GM12891 (cell line): ENCODE results near the gene CACNA1A.

Experiments
- POLR2A ChIP-seq: IDR thresholded peaks from 2 replicates; pipeline ENCODE4 v1.6.1; 2011; ENCODE audit warnings: low read depth, low read length, control low read depth
- POLR2AphosphoS5 ChIP-seq: IDR thresholded peaks from 2 replicates; pipeline ENCODE4 v1.6.1; 2011; ENCODE audit warnings: low read depth, low read length, control low read depth
- TAF1 ChIP-seq: IDR thresholded peaks from 2 replicates; pipeline ENCODE4 v1.6.1; 2011; ENCODE audit warnings: low read depth, low read length, control low read depth

DNA sequence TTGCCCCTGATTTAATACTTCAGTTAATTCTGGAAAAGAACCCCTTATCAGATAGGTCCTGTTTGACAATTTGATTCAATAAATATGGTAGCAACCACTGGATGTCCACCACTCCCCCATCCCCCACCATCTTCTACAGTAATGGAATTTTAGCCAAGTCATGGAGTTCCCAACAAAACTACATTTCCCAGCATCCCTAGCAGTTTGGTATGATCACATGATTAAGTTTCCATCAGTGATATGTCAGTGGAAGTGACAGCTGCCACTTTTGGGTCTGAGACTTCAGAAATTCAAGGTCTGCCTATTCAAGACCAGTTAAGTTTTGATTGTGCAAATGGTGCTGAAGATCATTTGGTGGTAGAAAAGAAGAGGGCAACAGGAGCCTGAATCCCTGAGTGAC, 85.5 kb downstream of the CACNA1A start:
- TF ChIP-seq POLR2AphosphoS5 (no peak), POLR2A (no peak), TAF1 (no peak)
